ENCODE results near the gene SYMPK.

- TF ChIP-seq, protein P1, sequence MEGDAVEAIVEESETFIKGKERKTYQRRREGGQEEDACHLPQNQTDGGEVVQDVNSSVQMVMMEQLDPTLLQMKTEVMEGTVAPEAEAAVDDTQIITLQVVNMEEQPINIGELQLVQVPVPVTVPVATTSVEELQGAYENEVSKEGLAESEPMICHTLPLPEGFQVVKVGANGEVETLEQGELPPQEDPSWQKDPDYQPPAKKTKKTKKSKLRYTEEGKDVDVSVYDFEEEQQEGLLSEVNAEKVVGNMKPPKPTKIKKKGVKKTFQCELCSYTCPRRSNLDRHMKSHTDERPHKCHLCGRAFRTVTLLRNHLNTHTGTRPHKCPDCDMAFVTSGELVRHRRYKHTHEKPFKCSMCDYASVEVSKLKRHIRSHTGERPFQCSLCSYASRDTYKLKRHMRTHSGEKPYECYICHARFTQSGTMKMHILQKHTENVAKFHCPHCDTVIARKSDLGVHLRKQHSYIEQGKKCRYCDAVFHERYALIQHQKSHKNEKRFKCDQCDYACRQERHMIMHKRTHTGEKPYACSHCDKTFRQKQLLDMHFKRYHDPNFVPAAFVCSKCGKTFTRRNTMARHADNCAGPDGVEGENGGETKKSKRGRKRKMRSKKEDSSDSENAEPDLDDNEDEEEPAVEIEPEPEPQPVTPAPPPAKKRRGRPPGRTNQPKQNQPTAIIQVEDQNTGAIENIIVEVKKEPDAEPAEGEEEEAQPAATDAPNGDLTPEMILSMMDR (IDR thresholded peaks at IDR 0.05): no peak
- TF ChIP-seq EP300 (IDR thresholded peaks at IDR 0.05): no peak
These were observed 28.0 kb downstream of the SYMPK start for GRCh38 chr19:45834970-45835369.
